Measurements from ENCODE around the gene FAM47E.

FAM47E gene

GRCh38 chr4:76265631-76266218 is 14.2 kb downstream of the FAM47E start:
- no peak overlapping the region for H3K27ac ChIP-seq (ENCODE audit: low read depth in 2 of 2, low read length in 2 of 2)
- no peaks in the 10 kb centered on the region for H3K36me3 ChIP-seq (ENCODE audit: control insufficient read depth in 2 of 2, insufficient read depth in 2 of 2, low read length in 2 of 2)
- no peak overlapping the region for H3K4me3 ChIP-seq (ENCODE audit: low read length in 2 of 2)
- H3K9ac ChIP-seq (ENCODE audit: low read depth in 1 of 2, low read length in 2 of 2): no peak overlapping the region
- no peaks in the 10 kb centered on the region for H3K9me3 ChIP-seq (ENCODE audit: control insufficient read depth in 2 of 2, low read length in 2 of 2)
- peaks cover 0 to 2% of the 10 kb centered on the region in 2 donors for H3K4me1 ChIP-seq (ENCODE audit: control insufficient read depth in 2 of 2, insufficient read depth in 2 of 2, low read length in 2 of 2)
- no peaks in the 10 kb centered on the region for H3K27me3 ChIP-seq (ENCODE audit: control insufficient read depth in 2 of 2, insufficient read depth in 2 of 2, low read length in 2 of 2)

- Histone ChIP-seq H3K9me3 (ENCODE audit: control insufficient read depth in 2 of 2, low read length in 2 of 2) (no peaks in the 10 kb centered on the region), H3K36me3 (ENCODE audit: control insufficient read depth in 2 of 2, insufficient read depth in 2 of 2, low read length in 2 of 2) (no peaks in the 10 kb centered on the region), H3K4me3 (ENCODE audit: low read length in 2 of 2) (no peak overlapping the region), H3K4me1 (ENCODE audit: control insufficient read depth in 2 of 2, insufficient read depth in 2 of 2, low read length in 2 of 2) (no peaks in the 10 kb centered on the region), H3K27ac (ENCODE audit: low read depth in 2 of 2, low read length in 2 of 2) (no peak overlapping the region), H3K9ac (ENCODE audit: low read depth in 1 of 2, low read length in 2 of 2) (no peak overlapping the region), H3K27me3 (ENCODE audit: control insufficient read depth in 2 of 2, insufficient read depth in 2 of 2, low read length in 2 of 2) (no peaks in the 10 kb centered on the region)
These were observed 15.1 kb downstream of the FAM47E start for GRCh38 chr4:76266627-76267026.

- Histone ChIP-seq H3K9me3 (ENCODE audit: control insufficient read depth in 2 of 2, low read length in 2 of 2) (no peaks in the 10 kb centered on the region), H3K4me1 (ENCODE audit: control insufficient read depth in 2 of 2, insufficient read depth in 2 of 2, low read length in 2 of 2) (no peaks in the 10 kb centered on the region), H3K9ac (ENCODE audit: low read depth in 1 of 2, low read length in 2 of 2) (no peak overlapping the region), H3K27me3 (ENCODE audit: control insufficient read depth in 2 of 2, insufficient read depth in 2 of 2, low read length in 2 of 2) (no peaks in the 10 kb centered on the region), H3K36me3 (ENCODE audit: control insufficient read depth in 2 of 2, insufficient read depth in 2 of 2, low read length in 2 of 2) (no peaks in the 10 kb centered on the region), H3K27ac (ENCODE audit: low read depth in 2 of 2, low read length in 2 of 2) (no peak overlapping the region), H3K4me3 (ENCODE audit: low read length in 2 of 2) (no peak overlapping the region)
These were observed 16.3 kb downstream of the FAM47E start for GRCh38 chr4:76267811-76268210.

GRCh38 chr4:76270244-76271175 is 19.0 kb downstream of the FAM47E start:
- no peak overlapping the region for H3K9ac ChIP-seq (ENCODE audit: low read depth in 1 of 2, low read length in 2 of 2)
- peaks cover 0 to 5% of the 10 kb centered on the region in 2 donors for H3K4me1 ChIP-seq (ENCODE audit: control insufficient read depth in 2 of 2, insufficient read depth in 2 of 2, low read length in 2 of 2)
- no peaks in the 10 kb centered on the region for H3K27me3 ChIP-seq (ENCODE audit: control insufficient read depth in 2 of 2, insufficient read depth in 2 of 2, low read length in 2 of 2)
- no peaks in the 10 kb centered on the region for H3K9me3 ChIP-seq (ENCODE audit: control insufficient read depth in 2 of 2, low read length in 2 of 2)
- no peaks in the 10 kb centered on the region for H3K36me3 ChIP-seq (ENCODE audit: control insufficient read depth in 2 of 2, insufficient read depth in 2 of 2, low read length in 2 of 2)
- H3K27ac ChIP-seq (ENCODE audit: low read depth in 2 of 2, low read length in 2 of 2): no peak overlapping the region
- no peak overlapping the region for H3K4me3 ChIP-seq (ENCODE audit: low read length in 2 of 2)

GRCh38 chr4:76271248-76271647 is 19.7 kb downstream of the FAM47E start:
- H3K4me3 ChIP-seq (ENCODE audit: low read length in 2 of 2): no peak overlapping the region

GRCh38 chr4:76272073-76272472 is 20.6 kb downstream of the FAM47E start:
- Histone ChIP-seq H3K4me1 (ENCODE audit: control insufficient read depth in 2 of 2, insufficient read depth in 2 of 2, low read length in 2 of 2) (peaks cover 0 to 5% of the 10 kb centered on the region in 2 donors), H3K4me3 (ENCODE audit: low read length in 2 of 2) (no peak overlapping the region), H3K9ac (ENCODE audit: low read depth in 1 of 2, low read length in 2 of 2) (no peak overlapping the region), H3K27ac (ENCODE audit: low read depth in 2 of 2, low read length in 2 of 2) (no peak overlapping the region), H3K36me3 (ENCODE audit: control insufficient read depth in 2 of 2, insufficient read depth in 2 of 2, low read length in 2 of 2) (no peaks in the 10 kb centered on the region), H3K9me3 (ENCODE audit: control insufficient read depth in 2 of 2, low read length in 2 of 2) (no peaks in the 10 kb centered on the region), H3K27me3 (ENCODE audit: control insufficient read depth in 2 of 2, insufficient read depth in 2 of 2, low read length in 2 of 2) (no peaks in the 10 kb centered on the region)

More at GRCh38 chr4:76271248-76271647, 19.7 kb downstream of the FAM47E start:
- no peaks in the 10 kb centered on the region for H3K27me3 ChIP-seq (ENCODE audit: control insufficient read depth in 2 of 2, insufficient read depth in 2 of 2, low read length in 2 of 2)
- H3K9me3 ChIP-seq (ENCODE audit: control insufficient read depth in 2 of 2, low read length in 2 of 2): no peaks in the 10 kb centered on the region
- H3K9ac ChIP-seq (ENCODE audit: low read depth in 1 of 2, low read length in 2 of 2): no peak overlapping the region
- no peak overlapping the region for H3K27ac ChIP-seq (ENCODE audit: low read depth in 2 of 2, low read length in 2 of 2)
- peaks cover 0 to 5% of the 10 kb centered on the region in 2 donors for H3K4me1 ChIP-seq (ENCODE audit: control insufficient read depth in 2 of 2, insufficient read depth in 2 of 2, low read length in 2 of 2)
- H3K36me3 ChIP-seq (ENCODE audit: control insufficient read depth in 2 of 2, insufficient read depth in 2 of 2, low read length in 2 of 2): no peaks in the 10 kb centered on the region

- H3K4me1 ChIP-seq (ENCODE audit: control insufficient read depth in 2 of 2, insufficient read depth in 2 of 2, low read length in 2 of 2): peaks cover 0 to 5% of the 10 kb centered on the region in 2 donors
- H3K27me3 ChIP-seq (ENCODE audit: control insufficient read depth in 2 of 2, insufficient read depth in 2 of 2, low read length in 2 of 2): no peaks in the 10 kb centered on the region
- no peaks in the 10 kb centered on the region for H3K36me3 ChIP-seq (ENCODE audit: control insufficient read depth in 2 of 2, insufficient read depth in 2 of 2, low read length in 2 of 2)
- no peak overlapping the region for H3K4me3 ChIP-seq (ENCODE audit: low read length in 2 of 2)
- no peak overlapping the region for H3K27ac ChIP-seq (ENCODE audit: low read depth in 2 of 2, low read length in 2 of 2)
- no peak overlapping the region for H3K9ac ChIP-seq (ENCODE audit: low read depth in 1 of 2, low read length in 2 of 2)
- H3K9me3 ChIP-seq (ENCODE audit: control insufficient read depth in 2 of 2, low read length in 2 of 2): no peaks in the 10 kb centered on the region
These were observed 21.1 kb downstream of the FAM47E start for GRCh38 chr4:76272582-76272981.

- Histone ChIP-seq H3K27ac (ENCODE audit: low read depth in 2 of 2, low read length in 2 of 2) (no peak overlapping the region), H3K9ac (ENCODE audit: low read depth in 1 of 2, low read length in 2 of 2) (no peak overlapping the region), H3K4me3 (ENCODE audit: low read length in 2 of 2) (no peak overlapping the region), H3K27me3 (ENCODE audit: control insufficient read depth in 2 of 2, insufficient read depth in 2 of 2, low read length in 2 of 2) (no peaks in the 10 kb centered on the region), H3K4me1 (ENCODE audit: control insufficient read depth in 2 of 2, insufficient read depth in 2 of 2, low read length in 2 of 2) (peaks cover 0 to 9% of the 10 kb centered on the region in 2 donors), H3K36me3 (ENCODE audit: control insufficient read depth in 2 of 2, insufficient read depth in 2 of 2, low read length in 2 of 2) (no peaks in the 10 kb centered on the region), H3K9me3 (ENCODE audit: control insufficient read depth in 2 of 2, low read length in 2 of 2) (no peaks in the 10 kb centered on the region)
These were observed 21.5 kb downstream of the FAM47E start for GRCh38 chr4:76272999-76273398.

- Histone ChIP-seq H3K36me3 (ENCODE audit: control insufficient read depth in 2 of 2, insufficient read depth in 2 of 2, low read length in 2 of 2) (no peaks in the 10 kb centered on the region), H3K4me3 (ENCODE audit: low read length in 2 of 2) (no peak overlapping the region), H3K9ac (ENCODE audit: low read depth in 1 of 2, low read length in 2 of 2) (no peak overlapping the region), H3K9me3 (ENCODE audit: control insufficient read depth in 2 of 2, low read length in 2 of 2) (no peaks in the 10 kb centered on the region), H3K27me3 (ENCODE audit: control insufficient read depth in 2 of 2, insufficient read depth in 2 of 2, low read length in 2 of 2) (no peaks in the 10 kb centered on the region), H3K4me1 (ENCODE audit: control insufficient read depth in 2 of 2, insufficient read depth in 2 of 2, low read length in 2 of 2) (peaks cover 3 to 18% of the 10 kb centered on the region in 2 donors), H3K27ac (ENCODE audit: low read depth in 2 of 2, low read length in 2 of 2) (no peak overlapping the region)
These were observed 24.1 kb downstream of the FAM47E start for GRCh38 chr4:76275486-76276124.

GRCh38 chr4:76276813-76277212 is 25.3 kb downstream of the FAM47E start:
- H3K4me1 ChIP-seq (ENCODE audit: control insufficient read depth in 2 of 2, insufficient read depth in 2 of 2, low read length in 2 of 2): peaks cover 3 to 18% of the 10 kb centered on the region in 2 donors
- H3K9ac ChIP-seq (ENCODE audit: low read depth in 1 of 2, low read length in 2 of 2): no peak overlapping the region
- no peaks in the 10 kb centered on the region for H3K27me3 ChIP-seq (ENCODE audit: control insufficient read depth in 2 of 2, insufficient read depth in 2 of 2, low read length in 2 of 2)
- no peak overlapping the region for H3K4me3 ChIP-seq (ENCODE audit: low read length in 2 of 2)
- H3K36me3 ChIP-seq (ENCODE audit: control insufficient read depth in 2 of 2, insufficient read depth in 2 of 2, low read length in 2 of 2): no peaks in the 10 kb centered on the region
- no peak overlapping the region for H3K27ac ChIP-seq (ENCODE audit: low read depth in 2 of 2, low read length in 2 of 2)
- H3K9me3 ChIP-seq (ENCODE audit: control insufficient read depth in 2 of 2, low read length in 2 of 2): no peaks in the 10 kb centered on the region

Measured in mucosa of rectum (tissue), 2 donors.